HG03039 (cell line): ENCODE measurements around the gene CUL4A.

Experiments
- ATAC-seq: cut with Tn5 transposase; IDR thresholded peaks from one replicate; pipeline ENCODE4 v1.9.1; 2021; ENCODE audit warnings: mild to moderate bottlenecking, moderate library complexity; ENCODE audit not compliant: unreplicated experiment

CUL4A gene

DNA sequence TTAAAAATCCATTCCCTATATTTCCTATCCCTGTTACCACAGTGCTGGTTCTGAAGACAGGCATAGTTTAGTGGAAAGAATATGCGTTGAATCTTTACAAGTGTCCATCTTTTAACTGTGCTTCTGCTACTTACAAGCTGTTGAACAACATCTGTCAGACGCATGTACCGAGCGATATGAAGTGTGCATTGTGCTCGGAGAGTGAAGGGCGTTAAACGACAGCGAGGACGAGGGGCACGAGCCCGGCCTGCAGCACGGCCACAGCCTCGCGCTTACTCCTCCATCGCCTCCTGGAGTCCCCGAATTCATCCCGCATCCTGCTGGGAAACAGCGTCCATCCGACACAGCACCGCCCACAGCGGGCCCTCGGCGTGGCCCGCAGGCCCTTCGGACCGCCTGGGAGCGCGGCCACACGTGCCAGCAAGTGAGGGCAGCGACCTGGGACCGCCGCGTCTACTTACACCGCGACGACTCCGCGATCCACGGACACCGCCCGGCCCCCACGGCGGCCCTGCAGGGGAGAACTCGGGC, 1.5 kb upstream of the CUL4A start:
- ATAC-seq: peak; percentile 11

DNA sequence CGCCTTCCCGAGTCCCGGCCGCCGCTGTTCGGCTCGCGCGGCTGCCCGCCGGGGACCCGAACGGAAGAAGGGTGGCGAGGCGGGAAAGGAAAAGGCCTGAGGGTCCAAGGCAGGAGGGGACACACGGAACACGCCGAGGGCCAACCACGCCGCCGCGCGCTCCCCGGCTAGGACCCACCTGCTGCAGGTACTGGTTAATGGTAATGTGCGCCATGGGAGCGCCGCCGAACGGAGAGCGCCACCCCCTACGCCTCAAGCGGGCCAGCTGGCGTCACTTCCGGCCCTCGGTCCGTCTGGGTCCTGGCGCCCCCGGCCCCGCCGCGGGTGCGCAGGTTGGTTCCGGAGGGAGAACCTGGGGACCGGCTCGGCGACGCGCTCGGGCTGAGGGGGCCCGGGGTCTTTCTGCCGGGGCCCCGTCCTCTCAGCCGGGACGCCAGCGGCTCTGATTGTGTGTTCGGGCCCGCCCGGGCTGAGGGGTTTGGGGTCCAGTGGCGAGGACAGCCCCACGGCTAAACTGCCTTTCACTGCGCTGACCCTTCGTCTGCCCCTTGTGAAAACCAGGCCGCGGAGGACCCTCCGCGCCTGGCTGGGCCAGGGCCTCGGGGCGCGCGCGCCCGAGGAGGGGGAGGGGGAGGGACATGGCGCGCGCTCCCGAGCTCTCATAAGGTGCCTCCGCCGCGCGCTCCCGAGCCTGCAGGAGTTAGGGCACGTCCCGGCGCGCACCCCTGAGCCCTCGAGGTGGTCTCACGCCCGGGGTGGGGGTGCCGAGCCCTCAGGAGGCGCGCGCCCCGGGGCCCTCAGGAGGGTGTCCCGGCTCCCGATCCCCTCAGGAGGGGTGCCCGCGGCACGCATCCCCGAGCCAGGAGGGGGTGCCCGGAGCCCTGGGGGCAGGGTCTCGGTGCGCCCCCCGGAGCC, 735 bp upstream of the CUL4A start, which contains the start of gene PCID2:
PCID2 (minus strand) TSS at position 249 of the 915 bp plus-strand sequence; CDS start at position 214, 35 bp downstream.
- ATAC-seq: peak; percentile 64

DNA sequence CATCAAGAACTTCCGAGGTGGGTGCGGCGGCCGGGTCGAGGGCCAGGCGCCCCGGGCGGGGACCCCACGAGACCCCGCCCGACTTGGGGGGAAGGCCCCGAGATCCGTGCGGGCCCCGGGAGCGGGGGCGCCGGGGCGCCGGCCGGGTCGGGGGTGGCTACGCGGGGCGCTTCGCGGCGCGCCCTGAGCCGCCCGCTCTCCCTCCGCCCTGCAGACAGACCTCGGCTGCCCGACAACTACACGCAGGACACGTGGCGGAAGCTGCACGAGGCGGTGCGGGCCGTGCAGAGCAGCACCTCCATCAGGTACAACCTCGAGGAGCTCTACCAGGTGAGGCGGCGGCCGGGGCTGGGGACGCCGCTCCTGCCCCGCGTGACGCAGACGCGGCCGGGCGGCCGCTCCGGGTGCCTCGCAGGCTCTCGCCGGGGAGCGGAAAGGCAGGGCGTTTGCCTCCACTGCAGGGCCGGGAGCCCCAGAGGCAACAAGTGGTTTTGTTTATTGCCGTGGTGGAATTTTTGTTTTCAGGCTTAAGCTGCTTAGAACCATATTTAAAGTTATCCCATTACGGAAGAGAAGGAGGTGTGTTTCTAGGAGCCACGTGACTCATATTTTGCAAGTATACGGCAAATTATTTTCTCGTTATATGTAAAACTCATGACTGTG, 477 bp downstream of the CUL4A start:
- ATAC-seq: peak; percentile 28

DNA sequence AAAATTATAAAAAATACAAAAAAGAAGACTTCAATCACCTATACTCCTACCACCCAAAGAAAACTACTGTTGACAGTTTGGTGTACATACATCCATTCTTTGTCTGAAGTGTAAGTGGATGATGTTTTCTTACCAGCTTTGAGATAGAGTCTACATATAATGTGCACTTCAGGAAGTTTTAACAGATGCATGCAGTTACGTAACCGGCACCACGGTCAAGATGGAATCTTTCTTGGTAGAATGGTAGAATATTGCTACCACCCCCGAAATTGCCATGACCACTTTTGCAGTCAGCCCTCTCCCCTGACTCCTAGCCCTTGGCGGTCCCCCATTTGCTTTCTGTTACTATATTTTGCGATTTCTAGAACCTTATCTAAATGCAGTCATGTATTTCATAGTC, 1.4 kb downstream of the CUL4A start:
- ATAC-seq: no peak

DNA sequence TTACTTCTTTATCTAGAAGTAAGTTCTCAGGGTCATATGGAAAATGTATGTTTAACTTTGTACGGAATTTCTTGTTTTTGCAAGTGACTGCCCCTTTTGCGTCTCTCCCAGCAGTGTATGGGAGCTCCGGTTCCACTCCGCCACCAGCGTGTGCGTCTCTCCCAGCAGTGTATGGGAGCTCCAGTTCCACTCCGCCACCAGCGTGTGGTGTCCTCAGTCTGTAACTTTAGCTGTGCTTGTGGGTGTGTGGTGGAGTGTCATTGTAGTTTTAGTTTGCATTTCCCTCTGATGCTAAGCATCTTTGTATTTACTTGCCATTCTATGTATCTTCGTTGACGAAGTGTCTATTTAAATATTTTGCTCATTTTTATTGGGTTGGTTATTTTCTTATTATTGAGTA, 2.4 kb downstream of the CUL4A start:
- no peak for ATAC-seq

DNA sequence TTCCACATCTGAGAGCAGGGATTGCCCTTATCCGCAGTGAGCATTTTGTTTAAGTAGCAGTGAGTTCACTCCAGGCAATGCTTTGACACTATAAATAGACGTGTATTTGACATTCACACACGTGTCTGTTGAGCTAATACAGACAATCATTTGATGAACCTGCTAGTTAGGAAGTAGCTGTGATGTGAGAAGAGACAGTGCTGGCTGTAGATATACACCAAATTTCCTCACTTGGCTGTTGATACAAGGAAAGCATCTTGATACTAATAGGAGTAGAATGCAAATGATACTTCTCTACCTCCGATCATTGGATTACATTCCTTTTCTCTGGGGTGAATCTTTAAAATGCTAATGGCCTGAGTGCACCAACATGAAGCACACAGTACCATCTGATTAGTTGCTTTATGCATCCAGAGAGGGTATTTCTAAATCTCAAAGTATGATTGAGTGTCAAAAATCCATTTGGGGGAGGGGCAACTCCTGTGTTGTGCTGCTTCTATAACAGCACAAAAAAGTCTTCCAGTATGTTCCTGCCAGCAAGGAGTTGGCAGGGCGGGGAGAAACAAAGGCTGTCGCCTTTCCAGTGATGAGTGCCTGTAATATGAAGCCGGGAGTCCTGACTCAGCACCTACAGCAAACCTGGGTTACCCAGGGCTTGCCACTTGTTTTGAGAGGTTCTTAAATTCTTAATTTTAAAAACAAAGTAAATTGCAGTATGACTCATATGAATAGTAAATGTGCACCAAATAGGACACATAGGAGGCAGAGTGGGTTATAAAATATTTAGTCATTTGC, 7.0 kb downstream of the CUL4A start:
- ATAC-seq: no peak

DNA sequence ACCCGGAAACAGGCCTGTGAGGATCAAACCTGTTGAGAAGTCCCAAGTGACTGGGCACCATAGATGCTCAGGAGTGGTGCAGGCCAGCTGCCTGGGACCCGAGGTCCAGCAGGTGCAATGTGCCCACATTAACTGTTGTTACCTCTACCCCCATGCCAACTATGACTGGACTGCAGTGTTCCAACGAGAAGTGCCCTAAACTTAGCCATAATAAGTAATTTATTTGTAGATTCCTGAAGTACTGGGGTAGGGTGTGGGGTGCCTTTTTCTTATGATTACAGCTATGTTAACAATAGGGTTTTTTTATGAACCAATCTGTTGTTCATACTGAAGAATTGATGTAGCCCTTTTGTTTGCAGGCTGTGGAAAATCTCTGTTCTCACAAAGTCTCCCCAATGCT, 9.2 kb downstream of the CUL4A start:
- ATAC-seq: no peak

DNA sequence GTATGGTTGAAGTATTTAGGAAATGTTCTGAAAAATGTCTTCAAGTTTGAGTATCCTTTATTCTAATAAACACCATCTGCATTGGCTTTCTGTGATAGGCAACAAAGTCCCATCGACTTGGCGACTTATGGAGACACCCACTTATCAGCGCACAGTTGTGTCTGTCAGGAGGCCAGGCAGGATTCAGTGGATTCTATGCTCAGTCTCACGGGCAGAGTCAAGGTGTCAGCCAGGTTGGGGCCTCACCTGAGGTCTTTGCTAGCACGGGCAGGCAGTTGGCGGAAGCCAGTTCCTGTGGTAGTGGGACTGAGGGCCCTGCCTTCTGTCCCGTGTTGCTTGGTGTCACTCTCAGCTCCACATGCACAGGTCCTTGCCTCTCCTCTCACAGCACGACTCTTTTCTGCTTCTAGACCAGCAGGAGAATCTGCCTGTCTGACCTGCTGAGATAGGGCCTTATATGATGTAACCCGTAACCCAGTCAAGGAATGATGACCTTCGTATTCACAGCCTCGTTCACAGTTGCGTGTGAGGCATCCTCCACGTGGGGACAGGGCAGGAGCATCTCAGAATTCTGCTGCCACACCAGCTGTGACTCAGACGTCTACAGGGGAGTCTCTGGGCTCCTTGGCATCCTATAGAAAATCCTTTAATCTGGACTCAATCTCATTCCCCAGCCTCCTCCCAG, 10.0 kb downstream of the CUL4A start:
- no peak for ATAC-seq

DNA sequence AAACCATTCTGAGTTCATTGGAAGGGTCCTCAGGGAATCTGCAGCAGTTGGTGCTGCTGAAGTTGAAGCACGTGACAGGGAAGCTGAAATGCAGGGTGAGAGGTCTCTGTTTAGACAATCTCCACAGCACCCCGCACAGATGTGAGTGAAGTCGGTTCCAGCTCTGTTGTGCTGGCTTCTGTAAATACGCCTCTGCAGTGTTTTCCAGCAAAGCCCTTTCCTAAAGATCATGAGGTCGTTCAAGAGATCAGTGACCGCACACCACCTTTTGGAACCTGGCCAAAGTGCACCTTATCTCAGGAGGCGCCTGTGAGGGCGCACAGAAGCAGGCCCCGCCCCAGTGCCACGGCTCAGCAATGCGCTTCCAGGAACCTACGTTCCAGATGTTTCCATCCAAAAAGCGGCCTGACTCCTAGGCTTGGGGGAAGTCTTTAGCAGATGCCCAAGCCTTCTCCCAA, 10.8 kb downstream of the CUL4A start:
- ATAC-seq: no peak

DNA sequence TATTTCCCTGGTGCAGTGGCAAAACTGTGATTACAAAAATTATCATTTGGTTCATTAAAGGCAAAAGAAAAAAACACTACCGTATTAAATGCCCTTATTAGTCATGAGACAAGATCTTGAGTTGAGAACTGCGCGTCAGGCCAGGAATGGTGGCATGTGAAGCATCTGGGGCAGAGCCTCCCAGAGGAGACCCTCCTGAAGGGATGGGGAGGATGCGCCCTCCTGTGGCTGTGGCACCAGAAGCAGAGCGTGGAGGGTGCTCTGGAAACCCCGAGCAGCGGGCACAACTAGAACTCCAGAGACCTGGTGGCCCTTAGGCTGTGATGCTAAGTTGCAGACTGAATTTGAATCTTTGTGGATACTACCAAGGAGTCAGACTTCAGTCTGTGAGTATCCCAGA, 11.5 kb downstream of the CUL4A start:
- ATAC-seq: no peak

DNA sequence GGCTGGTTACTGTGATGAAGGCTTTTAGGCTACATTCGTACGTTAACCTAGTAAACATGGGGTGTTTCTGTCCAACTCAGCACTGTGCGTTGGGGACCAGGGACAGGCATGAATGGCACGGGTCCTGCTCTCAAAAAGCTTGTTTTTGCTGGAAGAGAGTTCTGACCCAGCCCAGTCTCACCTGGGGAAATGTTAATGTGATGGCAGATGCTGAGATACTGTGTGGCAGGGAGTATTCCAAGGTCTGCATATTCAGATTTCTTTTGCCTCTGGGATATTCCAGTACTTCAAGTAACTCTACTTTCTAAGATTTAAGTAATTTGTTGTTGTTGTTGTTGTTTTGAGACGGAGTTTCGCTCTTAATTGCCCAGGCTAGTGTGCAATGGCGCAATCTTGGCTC, 13.7 kb downstream of the CUL4A start:
- no peak for ATAC-seq

DNA sequence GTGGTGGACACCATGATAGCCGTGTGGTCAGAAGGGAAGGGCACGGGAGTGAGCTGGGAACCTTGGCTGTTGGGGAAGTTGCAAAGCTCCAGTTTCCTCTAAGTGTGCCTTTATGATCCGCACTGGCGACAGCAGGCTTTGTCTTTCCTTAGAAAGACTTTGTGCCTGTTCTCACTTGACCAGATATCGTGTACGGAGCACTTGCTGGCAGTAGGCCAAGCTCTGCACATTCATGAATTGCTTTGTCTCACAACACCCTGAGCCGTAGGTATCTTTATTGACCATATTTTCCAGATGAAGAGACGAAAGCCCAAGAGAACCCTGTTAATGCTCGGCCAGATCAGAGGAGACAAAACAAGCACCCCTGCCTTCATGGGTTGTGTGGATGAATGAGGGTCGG, 15.1 kb downstream of the CUL4A start:
- no peak for ATAC-seq

DNA sequence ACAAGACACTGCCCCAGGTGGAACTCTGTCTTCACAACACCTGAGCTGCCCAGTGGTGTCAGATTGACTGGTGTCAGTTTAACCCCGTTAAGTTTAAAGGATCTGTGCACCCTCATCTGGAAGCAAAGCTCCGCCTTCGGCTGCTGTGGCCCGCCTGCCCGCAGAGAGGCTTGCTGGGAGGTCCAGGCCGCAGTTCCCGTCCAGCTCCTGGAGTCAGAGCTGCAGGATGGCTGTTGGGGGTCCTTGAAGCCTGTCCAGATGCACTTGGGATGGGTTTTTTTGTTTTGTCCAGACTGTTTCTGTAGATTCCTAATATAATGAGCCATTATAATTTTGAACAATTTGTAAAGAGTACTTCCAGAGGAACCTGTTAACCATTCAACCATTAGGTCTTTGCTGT, 16.1 kb downstream of the CUL4A start:
- no peak for ATAC-seq

DNA sequence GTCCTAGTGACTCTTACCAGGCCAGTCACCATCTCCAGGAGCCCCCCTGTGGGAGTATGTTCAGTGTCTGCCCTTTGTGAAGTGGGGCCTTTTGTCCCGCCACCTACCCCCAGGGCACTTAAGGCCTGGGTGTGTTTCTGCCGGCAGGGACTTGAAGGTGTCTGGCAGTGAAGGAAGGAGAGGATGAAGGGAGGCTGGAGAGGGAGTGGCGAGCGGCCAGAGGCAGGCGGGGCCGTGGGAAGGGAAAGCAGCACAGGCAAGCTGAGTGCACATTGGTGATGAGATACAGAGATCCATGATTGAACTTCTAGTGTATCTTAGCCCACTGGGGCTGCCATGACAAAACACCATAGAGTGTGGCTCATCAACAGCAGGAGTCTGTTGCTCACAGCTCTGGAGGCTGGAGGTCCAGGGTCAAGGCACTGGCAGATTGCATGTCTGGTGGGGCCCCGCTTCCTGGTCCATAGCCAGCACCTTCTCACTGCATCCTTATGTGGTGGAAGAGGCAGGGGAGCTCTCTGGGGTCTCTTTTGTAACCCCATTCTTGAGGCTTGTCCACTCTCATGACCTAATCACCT, 17.5 kb downstream of the CUL4A start:
- ATAC-seq: no peak

DNA sequence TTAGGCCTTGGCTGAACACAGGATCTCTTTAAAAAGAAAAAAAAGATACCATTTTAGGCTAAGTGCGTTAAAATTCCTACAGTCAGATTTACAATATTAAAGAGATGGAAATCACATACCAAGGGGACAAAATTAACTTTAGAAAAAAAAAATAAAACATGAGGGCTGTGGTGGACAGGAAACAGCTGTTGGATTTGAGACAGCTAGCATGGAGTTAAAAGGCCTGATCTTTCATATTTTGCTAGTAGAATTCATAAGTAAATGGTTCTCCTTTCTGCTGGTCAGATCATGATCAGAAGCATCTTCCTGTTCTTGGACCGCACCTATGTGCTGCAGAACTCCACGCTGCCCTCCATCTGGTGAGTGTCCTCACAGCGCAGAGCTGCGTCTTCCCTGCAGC, 19.7 kb downstream of the CUL4A start:
- no peak for ATAC-seq

DNA sequence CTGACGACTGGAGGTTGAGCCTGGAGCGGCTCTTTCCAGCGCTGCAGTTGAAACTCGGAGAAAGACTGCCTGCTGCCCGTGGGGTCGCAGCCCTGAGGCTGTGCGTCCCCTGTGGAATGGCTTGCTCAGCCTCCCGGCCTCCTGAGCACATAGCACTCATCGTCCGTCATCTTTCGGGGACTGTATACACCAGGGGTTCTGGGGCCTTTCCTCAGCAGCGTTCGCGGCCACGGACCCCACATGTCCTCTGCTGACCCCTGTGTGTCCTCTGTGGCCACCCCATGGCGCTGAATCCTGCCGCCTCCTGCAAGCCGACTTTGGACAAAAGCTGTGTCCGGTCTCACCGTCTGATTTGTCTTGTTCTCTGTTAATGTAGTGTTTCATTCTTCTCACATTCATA, 20.4 kb downstream of the CUL4A start:
- ATAC-seq: no peak

DNA sequence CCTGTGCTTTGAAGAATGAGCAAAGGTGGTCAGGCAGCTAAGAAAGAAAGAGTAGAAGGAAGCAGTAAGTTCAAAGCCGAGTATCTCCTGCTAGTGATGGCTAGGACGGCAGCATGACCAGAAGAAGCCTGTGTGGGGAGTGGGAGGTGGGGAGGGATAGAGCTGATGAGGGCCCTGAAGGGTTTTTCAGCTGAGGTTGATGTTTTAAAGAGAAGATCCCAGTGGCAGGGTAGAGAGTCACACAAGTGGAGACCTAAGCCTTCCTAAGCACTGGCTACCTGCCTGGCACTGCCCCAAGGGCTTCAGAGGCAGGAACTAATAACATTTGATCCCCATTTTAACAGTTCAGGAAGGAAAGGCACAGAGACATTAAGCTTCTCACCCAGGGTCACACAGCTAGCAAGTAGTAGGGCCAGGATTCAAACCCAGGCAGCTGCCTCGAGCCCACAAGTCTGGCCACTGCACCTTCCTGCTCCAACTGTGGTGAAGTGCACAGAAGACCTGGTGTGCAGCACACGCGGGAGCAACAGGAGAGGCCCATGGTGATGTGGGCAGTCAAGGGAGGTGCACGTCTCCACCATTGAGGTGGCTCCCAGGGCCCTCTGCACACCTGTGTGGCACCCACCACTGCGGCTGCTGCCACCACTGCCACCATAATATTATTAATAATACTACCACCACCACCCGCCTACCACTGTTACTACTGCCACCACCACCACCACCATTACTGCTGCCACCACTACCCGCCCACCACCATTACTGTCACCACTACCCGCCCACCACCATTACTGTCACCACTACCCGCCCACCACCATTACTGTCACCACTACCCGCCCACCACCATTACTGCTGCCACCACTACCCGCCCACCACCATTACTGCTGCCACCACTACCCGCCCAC, 22.1 kb downstream of the CUL4A start:
- ATAC-seq: no peak

DNA sequence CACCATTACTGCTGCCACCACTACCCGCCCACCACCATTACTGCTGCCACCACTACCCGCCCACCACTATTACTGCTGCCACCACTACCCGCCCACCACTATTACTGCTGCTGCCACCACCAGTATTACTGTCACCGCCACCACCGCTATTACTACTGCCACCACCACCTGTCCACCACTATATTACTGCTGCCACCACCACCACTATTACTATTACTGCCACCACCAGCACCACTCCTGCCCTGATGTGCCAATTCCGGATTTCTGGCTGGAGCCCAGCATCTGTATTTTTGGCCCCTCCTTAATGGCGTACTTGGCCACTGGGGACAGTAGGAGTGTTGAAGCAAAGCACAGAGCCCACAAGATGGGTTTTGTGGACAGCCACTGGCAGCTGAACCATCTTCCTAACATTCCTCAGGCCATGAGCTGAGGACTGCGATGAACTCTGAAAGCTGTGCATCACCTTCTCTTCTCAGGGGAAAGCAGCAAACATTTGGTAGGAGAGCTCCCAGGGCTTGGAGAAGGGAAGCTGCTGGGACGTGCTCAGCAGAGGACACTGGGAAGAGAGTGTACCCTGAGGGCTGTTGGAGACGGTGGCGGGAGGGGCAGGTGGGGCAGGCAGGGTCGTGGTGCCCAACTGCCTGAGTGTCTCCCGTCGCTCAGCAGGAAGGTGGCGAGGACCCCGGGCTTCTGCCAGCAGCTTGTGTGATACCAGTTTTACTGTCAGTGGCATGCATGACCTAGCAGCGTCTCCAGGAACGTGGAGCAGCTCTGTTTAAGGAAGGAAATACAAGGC, 23.0 kb downstream of the CUL4A start:
- ATAC-seq: no peak
